D341Med (cell line): Measurements from ENCODE around the gene ARIH1.
"Not testable (repeated sequence)": the region's sequence is repeated elsewhere in the genome, so short reads cannot be mapped to it uniquely, and the experiment has no call there.

Experiments used
- DNase-seq: peaks from one replicate; pipeline ENCODE4 v3.0.0; 2012; ENCODE audit warnings: low spot score

The ARIH1 gene, protein sequence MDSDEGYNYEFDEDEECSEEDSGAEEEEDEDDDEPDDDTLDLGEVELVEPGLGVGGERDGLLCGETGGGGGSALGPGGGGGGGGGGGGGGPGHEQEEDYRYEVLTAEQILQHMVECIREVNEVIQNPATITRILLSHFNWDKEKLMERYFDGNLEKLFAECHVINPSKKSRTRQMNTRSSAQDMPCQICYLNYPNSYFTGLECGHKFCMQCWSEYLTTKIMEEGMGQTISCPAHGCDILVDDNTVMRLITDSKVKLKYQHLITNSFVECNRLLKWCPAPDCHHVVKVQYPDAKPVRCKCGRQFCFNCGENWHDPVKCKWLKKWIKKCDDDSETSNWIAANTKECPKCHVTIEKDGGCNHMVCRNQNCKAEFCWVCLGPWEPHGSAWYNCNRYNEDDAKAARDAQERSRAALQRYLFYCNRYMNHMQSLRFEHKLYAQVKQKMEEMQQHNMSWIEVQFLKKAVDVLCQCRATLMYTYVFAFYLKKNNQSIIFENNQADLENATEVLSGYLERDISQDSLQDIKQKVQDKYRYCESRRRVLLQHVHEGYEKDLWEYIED

DNA sequence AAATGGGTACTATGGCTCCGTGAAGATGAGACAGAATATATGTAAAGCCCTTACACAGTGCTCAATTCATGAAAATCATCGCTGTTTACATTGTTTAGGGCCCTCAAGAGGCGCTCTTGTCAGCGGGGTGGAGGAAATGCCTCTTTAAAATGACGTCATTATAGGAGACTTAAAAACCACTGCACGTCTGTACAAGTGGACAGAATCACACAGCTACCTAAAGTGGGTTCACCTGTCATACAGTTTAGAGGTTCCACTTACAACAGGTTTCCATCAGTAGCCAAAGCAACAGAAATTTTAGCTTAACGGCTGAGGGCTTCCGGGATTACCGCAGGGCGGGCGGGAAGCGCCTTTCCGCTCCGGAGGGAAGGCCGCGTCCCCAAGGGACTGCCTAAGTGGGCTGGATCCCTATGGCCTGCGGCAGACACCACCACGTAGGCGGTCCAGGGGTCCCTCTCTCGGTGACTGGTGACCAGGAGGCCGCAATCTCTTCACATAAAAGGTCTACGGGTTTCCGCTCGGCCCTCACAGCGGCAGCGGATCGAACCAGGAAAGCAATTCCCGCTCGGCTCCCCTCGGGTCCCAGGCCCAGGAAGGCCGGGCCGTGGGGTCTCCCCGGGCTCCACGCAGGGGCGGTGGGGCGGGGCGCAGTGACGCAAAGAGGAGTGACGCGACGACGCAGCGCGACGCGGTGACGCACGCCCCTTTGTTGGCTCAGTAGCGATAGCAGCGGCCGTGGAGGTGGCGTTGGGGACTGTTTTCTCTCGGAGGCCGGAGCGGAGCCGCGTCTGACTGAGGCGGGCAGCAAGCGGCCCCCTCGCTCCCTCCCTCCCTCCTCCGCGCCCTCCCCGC is at the start of gene ARIH1:
Gene ARIH1, plus strand, starts transcription at position 717 of the 852 bp plus-strand sequence. CDS start 310 bp downstream, outside the sequence.
- DNase-seq = peak; percentile 94

- DNase-seq = no peak
Observed at GRCh38 chr15:72426753-72427152, 47.4 kb upstream of the ARIH1 start.

DNA sequence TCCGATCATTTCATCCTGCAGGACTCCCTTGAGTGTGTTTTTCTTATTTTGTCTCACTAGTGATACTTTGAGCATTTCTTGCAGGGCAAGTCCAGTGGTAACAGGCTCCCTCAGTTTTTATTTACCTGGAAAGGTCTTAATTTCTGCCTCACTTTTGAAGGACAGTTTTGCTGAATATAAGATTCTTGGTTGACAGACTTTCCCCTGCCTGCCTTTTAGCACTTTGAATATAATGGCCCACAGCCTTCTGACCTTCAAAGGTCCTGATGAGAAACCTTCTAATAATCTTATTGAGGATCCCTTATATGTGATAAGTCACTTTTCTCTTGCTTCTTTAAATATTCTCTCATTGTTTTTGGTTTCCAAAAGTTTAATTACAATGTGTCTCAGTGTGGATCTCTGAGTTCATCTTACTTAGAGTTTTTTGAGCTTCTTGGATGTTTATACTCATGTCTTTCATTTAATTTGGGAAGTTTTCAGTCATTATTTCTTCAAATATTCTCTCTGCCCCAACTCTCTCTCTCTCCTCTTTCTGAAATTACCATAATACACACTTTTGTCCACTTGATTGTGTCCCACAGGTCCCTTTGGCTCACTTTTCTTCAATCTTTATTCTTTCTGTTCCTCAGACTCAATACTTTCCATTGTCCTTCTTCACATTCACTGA is 36.3 kb upstream of the ARIH1 start:
- DNase-seq = no peak

- DNase-seq = not testable (repeated sequence)
Observed at GRCh38 chr15:72442848-72443247, 31.3 kb upstream of the ARIH1 start.

GRCh38 chr15:72445426-72445825 is 28.7 kb upstream of the ARIH1 start:
- peak; percentile 51 for DNase-seq

DNA sequence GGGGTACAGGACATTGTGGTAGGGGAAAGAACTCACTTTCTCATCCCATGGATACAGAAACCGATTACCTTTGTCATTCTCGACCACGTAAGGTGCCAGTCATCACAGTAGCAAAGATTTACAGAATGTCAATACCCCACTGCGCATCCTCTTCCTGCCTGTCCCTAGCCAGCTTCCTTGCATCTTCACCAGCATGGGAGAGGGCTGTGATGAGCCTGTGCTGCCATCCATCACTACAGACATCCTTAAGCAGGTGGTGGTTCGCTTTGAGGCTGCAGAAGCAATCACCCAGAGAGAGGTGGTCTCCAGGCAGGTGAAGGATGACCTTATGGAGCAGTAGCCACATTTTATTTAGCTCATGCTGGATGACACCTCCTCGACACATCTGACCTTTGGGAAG is 23.3 kb upstream of the ARIH1 start:
- DNase-seq = no peak

DNA sequence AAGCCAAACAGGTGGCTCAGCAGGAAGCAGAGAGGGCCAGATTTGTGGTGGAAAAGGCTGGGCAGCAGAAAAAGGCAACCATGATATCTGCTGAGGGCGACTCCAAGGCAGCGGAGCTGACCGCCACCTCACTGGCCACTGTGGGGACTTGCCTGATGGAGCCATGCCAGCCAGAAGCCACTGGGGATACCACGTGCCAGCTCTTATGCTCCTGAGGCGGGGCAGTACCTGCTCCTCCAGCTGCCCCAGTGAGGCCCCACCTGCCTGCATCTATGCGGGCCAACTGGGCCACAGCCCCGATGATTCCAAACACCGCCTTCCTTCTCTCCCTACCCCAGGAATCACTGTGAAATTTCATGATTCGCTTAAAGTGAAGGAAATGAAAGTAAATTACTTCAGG is 22.9 kb upstream of the ARIH1 start:
- no peak for DNase-seq

DNA sequence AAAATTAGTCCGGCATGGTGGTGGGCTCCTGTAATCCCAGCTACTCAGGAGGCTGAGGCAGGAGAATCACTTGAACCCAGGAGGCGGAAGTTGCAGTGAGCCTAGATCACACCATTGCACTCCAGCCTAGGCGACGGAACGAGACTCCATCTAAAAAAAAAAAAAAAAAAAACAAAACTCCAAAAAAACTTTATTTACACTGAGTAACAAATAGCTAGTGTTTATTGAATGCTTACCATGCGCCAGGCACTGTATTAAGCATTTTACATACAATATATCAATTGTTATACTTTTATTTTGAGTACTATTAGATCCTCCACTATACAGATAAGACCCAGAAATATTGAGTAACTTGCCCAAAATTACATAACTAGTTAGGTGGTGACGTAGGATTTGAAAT is 17.4 kb upstream of the ARIH1 start:
- DNase-seq = no peak

GRCh38 chr15:72460402-72460801 is 13.7 kb upstream of the ARIH1 start:
- no peak for DNase-seq

DNA sequence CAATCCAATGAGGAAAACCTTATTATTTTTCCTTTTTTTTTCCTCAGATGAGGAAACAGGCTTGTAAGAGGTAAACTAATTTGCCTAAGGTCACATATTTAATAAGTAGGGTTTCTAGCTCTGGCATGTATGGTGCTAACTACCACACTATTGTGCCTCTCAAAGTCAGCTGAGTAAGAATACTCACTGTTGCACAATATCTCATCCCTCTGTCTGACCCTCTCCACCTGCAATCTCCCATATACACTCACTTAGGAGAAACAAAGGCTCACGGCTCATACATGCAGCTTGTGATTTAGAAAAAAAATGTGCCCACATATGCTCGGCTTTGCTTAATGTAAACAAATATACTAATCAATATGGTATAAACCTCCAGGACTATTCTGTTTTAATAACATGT is 10.4 kb upstream of the ARIH1 start:
- no peak for DNase-seq

DNA sequence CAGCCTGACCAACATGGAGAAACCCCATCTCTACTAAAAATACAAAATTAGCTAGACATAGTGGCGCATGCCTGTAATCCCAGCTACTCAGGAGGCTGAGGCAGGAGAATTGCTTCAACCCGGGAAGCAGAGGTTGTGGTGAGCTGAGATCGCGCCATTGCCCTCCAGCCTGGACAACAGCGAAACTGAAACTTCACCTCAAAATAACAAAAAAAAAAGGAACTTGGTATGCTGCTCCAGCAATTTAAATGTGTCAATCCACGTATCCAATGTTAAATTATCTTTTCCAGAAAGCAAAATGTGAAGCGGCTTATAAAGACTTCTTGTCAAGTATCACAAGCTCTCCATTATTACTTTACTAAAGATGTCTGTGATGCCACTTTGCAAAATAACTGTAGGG is 9.9 kb upstream of the ARIH1 start:
- no peak for DNase-seq

DNA sequence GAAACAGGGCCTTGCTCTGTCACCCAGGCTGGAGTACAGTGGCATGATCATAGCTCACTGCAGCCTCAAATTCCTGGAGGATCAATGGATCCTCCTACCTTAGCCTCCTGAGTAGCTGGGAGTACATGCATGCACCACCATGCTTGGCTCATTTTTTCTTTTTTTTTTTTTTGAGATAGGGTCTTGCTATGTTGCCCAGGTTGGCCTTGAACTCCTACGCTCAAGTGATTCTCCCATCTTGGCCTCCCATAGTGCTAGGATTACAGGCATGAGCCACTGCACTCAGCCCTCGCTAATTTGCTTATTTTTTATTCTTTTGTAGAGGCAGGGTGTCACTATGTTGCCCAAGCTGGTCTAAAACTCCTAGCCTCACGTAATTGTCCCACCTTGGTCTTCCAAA is 6.0 kb upstream of the ARIH1 start:
- DNase-seq = no peak

GRCh38 chr15:72472992-72473610 is 1.0 kb upstream of the ARIH1 start:
- DNase-seq = no peak

DNA sequence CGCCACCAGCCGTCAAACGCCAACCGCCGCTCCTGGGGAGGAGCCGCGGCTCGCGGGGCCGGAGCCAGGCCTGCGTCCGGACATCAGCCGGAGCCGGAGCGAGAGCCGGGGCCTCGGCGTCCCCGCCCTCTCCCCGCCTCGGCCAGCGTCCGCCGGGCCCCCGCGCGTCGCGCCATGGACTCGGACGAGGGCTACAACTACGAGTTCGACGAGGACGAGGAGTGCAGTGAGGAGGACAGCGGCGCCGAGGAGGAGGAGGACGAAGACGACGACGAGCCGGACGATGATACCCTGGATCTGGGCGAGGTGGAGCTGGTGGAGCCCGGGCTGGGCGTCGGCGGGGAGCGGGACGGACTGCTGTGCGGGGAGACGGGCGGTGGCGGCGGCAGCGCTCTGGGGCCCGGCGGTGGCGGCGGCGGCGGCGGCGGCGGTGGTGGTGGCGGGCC is 359 bp downstream of the ARIH1 start:
- DNase-seq = no peak

DNA sequence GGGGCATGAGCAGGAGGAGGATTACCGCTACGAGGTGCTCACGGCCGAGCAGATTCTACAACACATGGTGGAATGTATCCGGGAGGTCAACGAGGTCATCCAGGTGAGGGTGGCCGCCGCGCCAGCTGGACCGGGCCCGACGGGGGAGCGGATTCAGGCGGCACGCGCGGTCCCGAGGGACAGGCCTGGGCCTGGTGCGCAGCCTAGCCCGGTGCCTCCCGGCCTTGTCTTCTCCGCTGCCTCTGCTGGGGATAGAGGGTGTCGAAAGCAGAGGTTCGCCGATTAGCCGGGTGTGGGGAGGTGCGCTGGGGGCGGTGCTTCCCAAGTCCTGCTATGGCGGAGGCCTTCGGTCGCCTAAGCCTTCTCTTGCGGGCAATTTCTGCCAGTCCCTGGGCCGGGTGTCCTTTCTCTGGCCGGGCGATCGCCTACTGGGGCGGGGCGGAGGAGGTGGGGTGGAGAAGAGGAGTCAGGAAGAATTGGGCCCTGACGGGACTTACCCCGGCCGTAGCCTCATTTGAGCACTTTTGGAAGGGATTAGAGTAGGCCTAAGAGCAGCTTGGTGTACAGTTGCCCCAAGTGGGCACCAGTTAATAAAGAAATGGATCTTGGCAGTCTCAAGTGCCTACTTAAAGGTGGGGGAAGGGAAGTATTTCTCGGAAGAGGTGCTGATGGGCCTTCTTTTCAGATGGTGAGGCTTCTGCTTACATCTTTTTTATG is 940 bp downstream of the ARIH1 start:
- DNase-seq = peak; percentile 84

GRCh38 chr15:72475674-72476073 is 1.5 kb downstream of the ARIH1 start:
- no peak for DNase-seq

- DNase-seq = not testable (repeated sequence)
Observed at GRCh38 chr15:72476330-72476729, 2.2 kb downstream of the ARIH1 start.

DNA sequence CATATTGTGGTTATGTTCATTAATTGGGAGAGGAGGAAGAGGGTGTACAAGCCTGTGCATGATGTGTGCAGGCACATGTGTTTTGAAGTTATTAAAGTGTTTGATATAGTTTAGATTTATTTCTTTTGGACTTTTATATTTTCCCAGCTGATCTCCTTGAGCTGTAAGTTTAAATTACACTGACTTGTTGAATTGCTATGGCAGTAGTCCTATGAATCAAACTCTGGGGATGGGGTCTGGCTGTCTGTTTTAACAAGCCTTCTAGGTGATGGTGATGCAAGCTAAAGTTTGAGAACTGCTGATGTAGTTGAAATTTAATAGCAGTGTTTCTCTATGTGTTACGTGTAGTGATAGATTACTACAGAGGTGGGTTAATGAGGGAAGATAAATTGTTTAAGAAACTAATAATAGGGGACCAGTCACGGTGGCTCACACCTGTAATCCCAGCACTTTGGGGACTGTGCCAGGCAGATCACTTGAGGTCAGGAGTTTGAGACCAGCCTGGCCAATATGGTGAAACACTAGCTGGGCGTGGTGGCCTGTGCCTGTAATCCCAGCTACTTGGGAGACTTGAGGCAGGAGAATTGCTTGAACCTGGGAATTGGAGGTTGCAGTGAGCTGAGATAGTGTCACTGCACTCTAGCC is 7.0 kb downstream of the ARIH1 start:
- no peak for DNase-seq

DNA sequence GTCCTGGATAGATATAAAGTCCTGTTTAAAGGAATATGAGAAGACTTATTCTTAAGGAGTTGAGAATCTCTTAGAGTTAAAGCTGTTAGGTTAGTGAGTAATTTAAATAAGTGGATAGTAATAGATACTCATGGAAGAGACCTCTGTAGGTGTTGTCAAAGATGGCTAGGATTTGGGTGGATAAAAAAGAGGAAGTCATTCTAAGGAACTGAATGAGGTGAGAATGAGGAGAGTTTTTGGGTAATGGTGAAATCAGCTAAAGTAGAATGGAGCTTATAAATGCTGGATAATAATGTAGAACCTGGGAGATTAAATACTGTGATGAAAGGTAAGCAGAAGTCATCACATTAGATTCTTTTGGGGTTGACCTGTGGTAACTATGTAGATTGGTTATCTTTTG is 8.1 kb downstream of the ARIH1 start:
- no peak for DNase-seq

DNA sequence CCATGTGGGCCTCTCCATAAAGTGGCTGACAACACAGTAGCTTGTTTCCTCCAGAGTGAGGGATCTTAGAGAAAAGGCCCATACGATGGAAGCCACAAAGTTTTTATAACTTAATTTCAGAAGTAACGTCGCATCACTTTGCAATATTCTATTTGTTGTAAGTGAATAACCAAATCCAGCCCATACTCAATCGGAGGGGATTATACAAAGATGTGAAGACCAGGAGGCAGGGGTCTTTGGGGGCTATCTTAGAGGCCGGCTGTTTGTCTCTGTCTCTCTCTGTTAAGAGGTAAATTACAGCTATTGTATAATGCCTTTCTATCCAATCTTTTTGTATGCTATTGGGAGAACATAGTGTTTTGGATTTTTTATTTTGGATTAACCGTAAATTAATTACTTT is 9.1 kb downstream of the ARIH1 start:
- no peak for DNase-seq

DNA sequence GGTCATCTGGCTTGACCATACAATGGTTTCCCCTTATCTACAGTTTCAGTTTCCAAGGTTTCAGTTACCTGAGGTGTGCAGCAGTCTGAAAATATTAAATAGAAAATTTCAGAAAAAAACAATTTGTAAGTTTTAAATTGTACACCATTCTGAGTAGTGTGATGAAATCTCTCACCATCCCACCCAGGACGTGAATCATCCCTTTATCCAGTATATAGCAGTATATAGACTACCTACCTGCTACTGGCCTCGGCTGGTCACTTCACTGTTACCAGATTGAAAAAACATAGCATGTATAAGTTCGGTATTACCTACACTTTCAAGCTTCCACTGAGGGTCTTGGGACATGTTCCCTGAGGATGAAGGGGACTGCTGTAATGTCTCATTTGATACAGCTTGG is 12.0 kb downstream of the ARIH1 start:
- DNase-seq = no peak
